Trophoblast cell (in vitro differentiated cells and primary cell): Measurements from ENCODE around the gene SMG6.
A peak's percentile ranks its signal among the peaks of the same experiment; 100 is the strongest.

Source experiments
- DNase-seq, 2 donors: peaks; one replicate each; pipeline ENCODE4 v3.0.0-alpha.2; 2016
- H2AFZ ChIP-seq: 2 replicates; pipeline ENCODE4 v1.6.1; 2013; ENCODE audit warnings: low read length, moderate library complexity, mild to moderate bottlenecking; ENCODE audit not compliant: insufficient read depth, poor library complexity
- H2AK5ac ChIP-seq: 2 replicates; pipeline ENCODE4 v1.6.1; 2013; ENCODE audit warnings: mild to moderate bottlenecking, low read length
- H2BK120ac ChIP-seq: 2 replicates; pipeline ENCODE4 v1.6.1; 2013; ENCODE audit warnings: low read length, mild to moderate bottlenecking, moderate library complexity; ENCODE audit not compliant: insufficient read depth, poor library complexity
- H2BK12ac ChIP-seq: 2 replicates; pipeline ENCODE4 v1.6.1; 2013; ENCODE audit warnings: mild to moderate bottlenecking, low read length, moderate library complexity
- H2BK5ac ChIP-seq: 2 replicates; pipeline ENCODE4 v1.6.1; 2013; ENCODE audit warnings: low read length, low read depth, moderate library complexity, mild to moderate bottlenecking; ENCODE audit not compliant: poor library complexity
- H3K14ac ChIP-seq: 2 replicates; pipeline ENCODE4 v1.6.1; 2013; ENCODE audit warnings: mild to moderate bottlenecking, low read length
- H3K18ac ChIP-seq: 2 replicates; pipeline ENCODE4 v1.6.1; 2013; ENCODE audit warnings: mild to moderate bottlenecking, low read length
- H3K23ac ChIP-seq: 2 replicates; pipeline ENCODE4 v1.6.1; 2013; ENCODE audit warnings: low read length
- H3K27ac ChIP-seq: 2 replicates; pipeline ENCODE4 v1.5.1; 2013; ENCODE audit warnings: low read depth, mild to moderate bottlenecking, inconsistent platforms, low read length, moderate library complexity
- H3K27me3 ChIP-seq: 2 replicates; pipeline ENCODE4 v1.6.1; 2013; ENCODE audit warnings: inconsistent platforms, mild to moderate bottlenecking, low read length, moderate library complexity; ENCODE audit not compliant: insufficient read depth
- H3K36me3 ChIP-seq, 2 experiments: 1 replicate in 1 of 2; 2 replicates in 1 of 2; pipeline ENCODE4 v1.6.1; 2013; ENCODE audit warnings: low read length in 2 of 2, mild to moderate bottlenecking in 2 of 2, moderate library complexity in 1 of 2; ENCODE audit not compliant: insufficient read depth in 2 of 2, control insufficient read depth in 1 of 2
- H3K4ac ChIP-seq: 2 replicates; pipeline ENCODE4 v1.6.1; 2013; ENCODE audit warnings: low read depth, mild to moderate bottlenecking, low read length, moderate library complexity
- H3K4me1 ChIP-seq, 2 experiments: 1 replicate in 1 of 2; 2 replicates in 1 of 2; pipeline ENCODE4 v1.6.1; 2013; ENCODE audit warnings: low read length in 2 of 2, mild to moderate bottlenecking in 2 of 2, moderate library complexity in 1 of 2; ENCODE audit not compliant: insufficient read depth in 2 of 2, control insufficient read depth in 1 of 2
- H3K4me2 ChIP-seq: 2 replicates; pipeline ENCODE4 v1.6.1; 2013; ENCODE audit warnings: inconsistent platforms, mild to moderate bottlenecking, low read length, moderate library complexity
- H3K4me3 ChIP-seq: 2 replicates; pipeline ENCODE4 v1.5.1; 2013; ENCODE audit warnings: mild to moderate bottlenecking, low read depth, low read length, inconsistent platforms
- H3K79me1 ChIP-seq: one replicate; pipeline ENCODE4 v1.6.1; 2013; ENCODE audit warnings: low read length
- H3K79me2 ChIP-seq: 2 replicates; pipeline ENCODE4 v1.6.1; 2013; ENCODE audit warnings: low read length, mild to moderate bottlenecking; ENCODE audit not compliant: control insufficient read depth, insufficient read depth, poor library complexity
- H3K9ac ChIP-seq: 2 replicates; pipeline ENCODE4 v1.6.1; 2013; ENCODE audit warnings: mild to moderate bottlenecking, low read length
- H3K9me3 ChIP-seq: 2 replicates; pipeline ENCODE4 v1.6.1; 2013; ENCODE audit warnings: low read depth, mild to moderate bottlenecking, control low read depth, inconsistent platforms, low read length; ENCODE audit not compliant: insufficient read depth
- H4K12ac ChIP-seq: 2 replicates; pipeline ENCODE4 v1.6.1; 2013; ENCODE audit warnings: low read depth, mild to moderate bottlenecking, low read length, moderate library complexity
- H4K8ac ChIP-seq: 2 replicates; pipeline ENCODE4 v1.6.1; 2013; ENCODE audit warnings: low read depth, mild to moderate bottlenecking, low read length, moderate library complexity
- H4K91ac ChIP-seq: one replicate; pipeline ENCODE4 v1.6.1; 2013; ENCODE audit warnings: low read depth, mild to moderate bottlenecking, low read length, moderate library complexity
- WGBS: extraction: QIAGEN DNeasy Blood & Tissue Kit; methylation state at CpG from one replicate; pipeline ENCODE4 v1.1.7; 2013; ENCODE audit warnings: missing lambda C conversion rate; ENCODE audit not compliant: insufficient read length, insufficient coverage; ENCODE audit errors: extremely low coverage; 5-methylcytosine and 5-hydroxymethylcytosine counted together

SMG6 gene

GRCh38 chr17:2232244-2232638, 71.3 kb downstream of the SMG6 start:
- Histone ChIP-seq H3K9me3 (no peaks in the 10 kb centered on the region), H3K4me1 (peaks cover 3% of the 10 kb centered on the region in 2 experiments), H3K79me2 (no peaks in the 10 kb centered on the region), H3K9ac (no peak overlapping the region), H3K4ac (no peak overlapping the region), H4K8ac (no peak overlapping the region), H2AK5ac (no peak overlapping the region), H3K14ac (no peak overlapping the region), H3K23ac (no peak overlapping the region), H3K4me2 (no peak overlapping the region), H2BK120ac (no peak overlapping the region), H3K79me1 (no peaks in the 10 kb centered on the region), H2AFZ (no peak overlapping the region), H2BK12ac (no peak overlapping the region), H2BK5ac (no peak overlapping the region), H3K18ac (no peak overlapping the region), H3K4me3 (no peak overlapping the region), H3K27ac (no peak overlapping the region), H3K27me3 (no peaks in the 10 kb centered on the region), H4K91ac (no peak overlapping the region), H3K36me3 (peaks cover 17 to 21% of the 10 kb centered on the region in 2 experiments), H4K12ac (no peak overlapping the region)
- DNase-seq, result peak; percentile 81 to 87
- WGBS, result no CpG with 5 or more reads among the region's 9 CpGs

- H3K27me3 ChIP-seq, result no peaks in the 10 kb centered on the region
- DNase-seq, result peak in 1 of 2 donors; percentile 30
- H3K79me2 ChIP-seq, result no peaks in the 10 kb centered on the region
- H3K4ac ChIP-seq, result no peak overlapping the region
- H4K8ac ChIP-seq, result no peak overlapping the region
- no peak overlapping the region for H3K4me3 ChIP-seq
- no peaks in the 10 kb centered on the region for H3K79me1 ChIP-seq
- no peak overlapping the region for H2AFZ ChIP-seq
- no peak overlapping the region for H2BK120ac ChIP-seq
- H3K14ac ChIP-seq, result no peak overlapping the region
- H3K4me2 ChIP-seq, result no peak overlapping the region
- H2AK5ac ChIP-seq, result no peak overlapping the region
- no peak overlapping the region for H3K23ac ChIP-seq
- H3K9me3 ChIP-seq, result no peaks in the 10 kb centered on the region
- H3K4me1 ChIP-seq, result peaks cover 3% of the 10 kb centered on the region in 2 experiments
- no peak overlapping the region for H3K9ac ChIP-seq
- no peak overlapping the region for H2BK5ac ChIP-seq
- peaks cover 15 to 16% of the 10 kb centered on the region in 2 experiments for H3K36me3 ChIP-seq
- H2BK12ac ChIP-seq, result no peak overlapping the region
- H4K12ac ChIP-seq, result no peak overlapping the region
- WGBS, result no CpG with 5 or more reads among the region's 6 CpGs
- H3K27ac ChIP-seq, result no peak overlapping the region
- H4K91ac ChIP-seq, result no peak overlapping the region
- no peak overlapping the region for H3K18ac ChIP-seq
Measured at GRCh38 chr17:2230877-2231276, 72.7 kb downstream of the SMG6 start.

DNA sequence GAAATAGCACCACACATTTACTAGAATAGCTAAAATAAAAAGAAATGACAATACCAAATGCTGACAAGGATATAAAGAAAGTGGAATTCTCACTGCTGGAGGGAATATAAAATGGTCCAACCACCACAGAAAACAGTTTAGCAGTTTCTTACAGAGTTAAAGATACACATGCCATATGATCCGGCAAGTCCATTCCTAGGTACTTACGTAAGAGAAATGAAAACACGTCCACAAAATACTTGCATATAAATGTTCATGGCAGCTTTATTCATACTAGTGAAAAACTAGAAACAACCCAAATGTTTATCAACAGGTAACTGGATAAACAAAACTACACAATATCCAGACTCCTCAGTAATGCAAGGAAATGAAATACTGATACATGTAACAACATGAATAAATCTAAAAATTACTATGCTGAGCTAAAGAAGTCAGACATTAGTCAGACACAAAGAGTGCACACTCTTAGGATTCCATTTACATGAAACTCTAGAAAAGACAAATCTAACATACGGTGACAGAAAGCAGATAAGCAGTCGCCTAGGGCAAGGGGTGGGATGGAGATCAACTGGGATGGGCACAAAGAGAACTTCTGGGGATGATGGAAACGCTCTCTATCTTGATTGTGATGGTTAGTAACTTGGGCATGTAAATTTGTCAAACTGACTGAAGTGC, 76.4 kb downstream of the SMG6 start:
- Histone ChIP-seq H2BK5ac (no peak overlapping the region), H3K9ac (no peak overlapping the region), H4K91ac (no peak overlapping the region), H4K12ac (no peak overlapping the region), H3K4me3 (no peak overlapping the region), H3K27ac (no peak overlapping the region), H3K79me1 (no peaks in the 10 kb centered on the region), H3K9me3 (no peaks in the 10 kb centered on the region), H3K23ac (no peak overlapping the region), H3K4me2 (no peak overlapping the region), H3K4me1 (no peaks in the 10 kb centered on the region), H3K14ac (no peak overlapping the region), H3K79me2 (no peaks in the 10 kb centered on the region), H3K4ac (no peak overlapping the region), H4K8ac (no peak overlapping the region), H3K36me3 (peaks cover 0 to under 1% of the 10 kb centered on the region in 2 experiments), H3K27me3 (no peaks in the 10 kb centered on the region), H2BK120ac (no peak overlapping the region), H2BK12ac (no peak overlapping the region), H2AK5ac (no peak overlapping the region), H3K18ac (no peak overlapping the region), H2AFZ (no peak overlapping the region)
- peak; percentile 69 to 83 for DNase-seq
- WGBS, result no CpG with 5 or more reads among the region's 6 CpGs

- no peak overlapping the region for H2BK12ac ChIP-seq
- H3K23ac ChIP-seq, result no peak overlapping the region
- H3K36me3 ChIP-seq, result peaks cover 0 to 5% of the 10 kb centered on the region in 2 experiments
- H2AFZ ChIP-seq, result no peak overlapping the region
- H3K27ac ChIP-seq, result no peak overlapping the region
- H2BK120ac ChIP-seq, result no peak overlapping the region
- H3K79me1 ChIP-seq, result no peaks in the 10 kb centered on the region
- no peak overlapping the region for H4K91ac ChIP-seq
- no peak overlapping the region for H3K4ac ChIP-seq
- no peaks in the 10 kb centered on the region for H3K4me1 ChIP-seq
- no peak overlapping the region for H3K4me3 ChIP-seq
- H3K18ac ChIP-seq, result no peak overlapping the region
- H3K79me2 ChIP-seq, result no peaks in the 10 kb centered on the region
- no peak overlapping the region for H2BK5ac ChIP-seq
- no peak overlapping the region for H3K9ac ChIP-seq
- no peak overlapping the region for H3K14ac ChIP-seq
- no peak overlapping the region for H3K4me2 ChIP-seq
- no peaks in the 10 kb centered on the region for H3K9me3 ChIP-seq
- no peaks in the 10 kb centered on the region for H3K27me3 ChIP-seq
- no peak overlapping the region for H4K8ac ChIP-seq
- H2AK5ac ChIP-seq, result no peak overlapping the region
- no peak overlapping the region for H4K12ac ChIP-seq
- no peak for DNase-seq
Measured at GRCh38 chr17:2223617-2223927, 80.0 kb downstream of the SMG6 start.
